Neutrophil (primary cell): ENCODE measurements around the gene PRKCI.

Experiments used
- H3K27ac ChIP-seq: fragments of 200-600 bp; sonication (generic); 2 replicates; pipeline ENCODE4 v1.5.1; 2016; ENCODE audit warnings: mild to moderate bottlenecking, moderate library complexity
- H3K27me3 ChIP-seq: fragments of 200-600 bp; sonication (generic); 2 replicates; pipeline ENCODE4 v1.6.0; 2016; ENCODE audit warnings: mild to moderate bottlenecking
- H3K36me3 ChIP-seq: fragments of 200-600 bp; sonication (generic); 2 replicates; pipeline ENCODE4 v1.5.1; 2017
- H3K4me1 ChIP-seq, 2 experiments: fragments of 200-600 bp in 1 of 2; sonication (generic) in 1 of 2; 1 replicate in 1 of 2; 2 replicates in 1 of 2; pipeline versions ENCODE4 v1.5.1 to v1.6.1; 2013 to 2016; ENCODE audit warnings: low read depth in 1 of 2, low read length in 1 of 2, mild to moderate bottlenecking in 1 of 2, moderate library complexity in 1 of 2; ENCODE audit not compliant: control insufficient read depth in 1 of 2, insufficient read depth in 1 of 2
- H3K4me3 ChIP-seq, 2 experiments: fragments of 200-600 bp in 1 of 2; sonication (generic) in 1 of 2; 1 replicate in 1 of 2; 2 replicates in 1 of 2; pipeline ENCODE4 v1.5.1; 2013 to 2016; ENCODE audit warnings: low read depth in 1 of 2, low read length in 1 of 2, mild to moderate bottlenecking in 1 of 2, moderate library complexity in 1 of 2
- H3K9me3 ChIP-seq: fragments of 200-600 bp; sonication (generic); 2 replicates; pipeline ENCODE4 v1.5.1; 2016
- TF ChIP-seq, protein P1 (sequence below): fragments of 200-600 bp; sonication (generic); IDR thresholded peaks from 2 replicates; pipeline ENCODE4 v1.5.1; 2016; ENCODE audit warnings: antibody characterized with exemption

The PRKCI gene

DNA sequence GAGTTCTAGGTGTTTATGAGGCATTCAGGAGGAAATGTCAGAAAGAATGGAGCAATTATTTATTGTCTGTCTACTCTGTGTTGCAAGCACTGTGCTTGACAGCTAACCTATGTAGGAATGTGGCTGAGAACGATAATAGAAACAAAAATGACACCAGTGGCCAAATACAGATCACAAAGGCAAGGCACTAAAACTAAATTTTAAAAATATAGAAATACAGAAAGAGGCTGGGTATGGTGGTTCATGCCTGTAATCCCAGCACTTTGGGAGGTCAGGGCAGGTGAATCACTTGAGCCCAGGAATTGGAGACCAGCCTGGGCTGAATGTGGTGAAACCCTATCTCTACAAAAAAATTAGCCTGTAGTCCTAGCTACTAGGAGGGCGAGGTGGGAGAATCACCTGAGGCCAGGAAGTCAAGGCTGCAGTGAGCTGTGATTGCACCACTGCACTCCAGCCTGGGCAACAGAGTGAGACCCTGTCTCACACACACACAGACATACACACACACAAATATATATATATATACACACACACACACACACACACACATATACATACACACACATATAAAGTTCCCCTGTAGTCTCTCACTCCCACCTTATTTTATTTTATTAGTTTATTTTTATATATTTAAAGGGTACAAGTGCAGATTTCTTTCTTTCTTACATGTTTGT is 6.0 kb downstream of the PRKCI start:
- H3K4me3 ChIP-seq: no peak overlapping the region
- no peak overlapping the region for H3K27ac ChIP-seq
- no peaks in the 10 kb centered on the region for H3K36me3 ChIP-seq
- TF ChIP-seq, protein P1, sequence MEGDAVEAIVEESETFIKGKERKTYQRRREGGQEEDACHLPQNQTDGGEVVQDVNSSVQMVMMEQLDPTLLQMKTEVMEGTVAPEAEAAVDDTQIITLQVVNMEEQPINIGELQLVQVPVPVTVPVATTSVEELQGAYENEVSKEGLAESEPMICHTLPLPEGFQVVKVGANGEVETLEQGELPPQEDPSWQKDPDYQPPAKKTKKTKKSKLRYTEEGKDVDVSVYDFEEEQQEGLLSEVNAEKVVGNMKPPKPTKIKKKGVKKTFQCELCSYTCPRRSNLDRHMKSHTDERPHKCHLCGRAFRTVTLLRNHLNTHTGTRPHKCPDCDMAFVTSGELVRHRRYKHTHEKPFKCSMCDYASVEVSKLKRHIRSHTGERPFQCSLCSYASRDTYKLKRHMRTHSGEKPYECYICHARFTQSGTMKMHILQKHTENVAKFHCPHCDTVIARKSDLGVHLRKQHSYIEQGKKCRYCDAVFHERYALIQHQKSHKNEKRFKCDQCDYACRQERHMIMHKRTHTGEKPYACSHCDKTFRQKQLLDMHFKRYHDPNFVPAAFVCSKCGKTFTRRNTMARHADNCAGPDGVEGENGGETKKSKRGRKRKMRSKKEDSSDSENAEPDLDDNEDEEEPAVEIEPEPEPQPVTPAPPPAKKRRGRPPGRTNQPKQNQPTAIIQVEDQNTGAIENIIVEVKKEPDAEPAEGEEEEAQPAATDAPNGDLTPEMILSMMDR: no peak
- H3K4me1 ChIP-seq: peaks cover 4 to 8% of the 10 kb centered on the region in 2 experiments
- H3K9me3 ChIP-seq: no peaks in the 10 kb centered on the region
- no peaks in the 10 kb centered on the region for H3K27me3 ChIP-seq

DNA sequence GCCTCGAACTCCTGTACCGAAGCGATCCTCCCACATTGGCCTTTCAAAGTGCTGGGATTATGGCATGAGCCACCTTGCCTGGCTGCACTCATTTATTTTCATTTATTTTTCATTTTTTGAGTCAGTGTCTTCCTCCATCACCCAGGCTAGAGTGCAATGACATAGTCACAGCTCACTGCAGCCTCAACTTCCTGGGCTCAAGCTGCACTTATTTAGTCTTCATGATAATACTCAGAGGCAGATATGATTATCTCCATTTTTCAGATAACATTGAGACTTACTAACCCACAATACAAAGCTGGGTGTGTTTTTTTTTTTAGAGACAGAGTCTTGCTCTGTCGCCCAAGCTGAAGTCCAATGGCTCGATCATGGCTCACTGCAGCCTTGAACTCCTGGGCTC is 10.0 kb downstream of the PRKCI start:
- peaks cover 0 to 5% of the 10 kb centered on the region in 2 experiments for H3K4me1 ChIP-seq
- TF ChIP-seq, protein P1: no peak
- H3K36me3 ChIP-seq: peaks cover 3% of the 10 kb centered on the region
- no peak overlapping the region for H3K4me3 ChIP-seq
- no peaks in the 10 kb centered on the region for H3K27me3 ChIP-seq
- H3K27ac ChIP-seq: no peak overlapping the region
- no peaks in the 10 kb centered on the region for H3K9me3 ChIP-seq

DNA sequence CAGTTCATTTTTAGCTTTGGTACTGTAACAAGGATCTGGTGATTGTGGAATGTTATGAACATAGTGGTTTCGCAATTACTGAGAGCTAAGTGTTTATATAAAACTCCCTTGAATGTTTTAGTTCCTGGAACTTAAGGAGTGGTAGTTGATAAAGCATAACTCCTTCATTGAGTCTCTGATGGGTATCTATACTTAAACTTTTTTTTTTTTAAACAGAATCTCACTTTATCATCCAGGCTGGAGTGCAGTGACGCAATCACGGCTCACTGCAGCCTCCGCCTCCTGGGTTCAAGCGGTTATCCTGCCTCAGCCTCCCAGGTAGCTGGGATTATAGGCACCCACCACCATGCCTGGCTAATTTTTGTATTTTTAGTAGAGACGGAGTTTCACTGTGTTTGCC is 11.3 kb downstream of the PRKCI start:
- H3K27me3 ChIP-seq: no peaks in the 10 kb centered on the region
- no peaks in the 10 kb centered on the region for H3K4me1 ChIP-seq
- TF ChIP-seq, protein P1: no peak
- H3K4me3 ChIP-seq: no peak overlapping the region
- no peaks in the 10 kb centered on the region for H3K9me3 ChIP-seq
- H3K27ac ChIP-seq: no peak overlapping the region
- peaks cover 3% of the 10 kb centered on the region for H3K36me3 ChIP-seq

DNA sequence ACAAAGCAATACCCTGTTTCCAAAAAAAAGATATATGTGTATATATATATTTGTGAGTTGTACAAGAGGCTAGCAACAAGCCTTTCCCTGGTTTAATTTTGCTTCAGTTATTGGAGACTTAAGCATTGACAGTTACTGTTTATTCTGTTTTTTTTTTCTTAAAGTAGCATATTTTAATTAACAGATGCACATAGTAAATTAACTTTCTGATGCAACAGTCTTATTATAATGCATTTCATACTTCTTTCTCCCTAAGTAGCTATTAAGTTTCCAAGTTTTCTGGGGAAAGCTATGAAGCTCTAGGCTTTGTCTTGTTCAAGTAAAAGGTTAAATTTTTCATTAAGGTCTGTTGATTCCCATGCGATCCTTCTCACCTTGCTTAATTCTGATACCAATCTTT is 17.9 kb downstream of the PRKCI start:
- Histone ChIP-seq H3K27ac (no peak overlapping the region), H3K4me1 (no peaks in the 10 kb centered on the region), H3K36me3 (peaks cover 3% of the 10 kb centered on the region), H3K4me3 (no peak overlapping the region), H3K27me3 (no peaks in the 10 kb centered on the region), H3K9me3 (no peaks in the 10 kb centered on the region)
- TF ChIP-seq, protein P1: no peak

DNA sequence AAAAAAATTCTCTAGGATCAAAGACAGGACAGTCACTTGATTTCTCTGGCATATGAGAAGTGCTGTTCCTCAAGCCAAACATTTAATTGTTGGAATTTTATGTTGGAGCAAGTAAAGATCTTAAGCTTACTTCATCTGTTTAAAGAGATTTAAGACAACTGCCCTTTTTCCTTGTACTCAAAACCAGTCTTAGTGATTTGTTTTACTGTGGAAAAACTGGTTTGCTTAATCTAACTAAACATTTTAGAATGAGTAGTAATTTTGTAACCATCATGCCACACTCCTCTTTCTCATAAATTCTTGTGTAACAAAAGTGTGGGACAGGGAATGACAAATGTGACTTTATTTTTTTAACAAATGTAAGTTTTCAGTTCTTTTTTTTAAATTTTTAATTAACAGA is 18.4 kb downstream of the PRKCI start:
- peaks cover 3% of the 10 kb centered on the region for H3K36me3 ChIP-seq
- no peaks in the 10 kb centered on the region for H3K9me3 ChIP-seq
- H3K4me3 ChIP-seq: no peak overlapping the region
- TF ChIP-seq, protein P1: no peak
- no peaks in the 10 kb centered on the region for H3K27me3 ChIP-seq
- no peak overlapping the region for H3K27ac ChIP-seq
- no peaks in the 10 kb centered on the region for H3K4me1 ChIP-seq

DNA sequence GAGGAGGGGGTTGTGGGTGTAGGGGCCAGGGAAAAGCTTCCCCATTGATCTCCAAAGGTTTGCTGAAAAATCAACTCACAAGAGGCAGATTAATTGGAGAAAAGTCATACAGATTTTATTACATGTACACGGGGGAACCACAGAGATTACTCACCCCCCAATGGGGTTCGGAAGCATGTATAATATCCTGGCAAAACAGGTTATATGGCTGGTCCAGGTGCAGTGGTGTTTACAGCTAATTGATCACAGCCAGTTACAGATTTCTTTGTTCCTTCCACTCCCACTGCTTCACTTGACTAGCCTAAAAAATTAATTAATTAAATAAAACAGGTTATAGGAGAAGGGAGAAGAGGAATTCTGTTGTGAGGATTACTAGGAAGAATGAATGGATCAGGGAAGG is 22.4 kb downstream of the PRKCI start:
- TF ChIP-seq, protein P1: no peak
- no peaks in the 10 kb centered on the region for H3K9me3 ChIP-seq
- H3K4me3 ChIP-seq: no peak overlapping the region
- no peak overlapping the region for H3K27ac ChIP-seq
- H3K27me3 ChIP-seq: no peaks in the 10 kb centered on the region
- H3K4me1 ChIP-seq: no peaks in the 10 kb centered on the region
- no peaks in the 10 kb centered on the region for H3K36me3 ChIP-seq
